HepG2 (cell line): ENCODE results near the gene ABCA13. TPM values are rescaled to one million over a fixed set of nuclear protein-coding genes. Genes with fewer than 3 reads are reported as not detected.

ENCODE experiments used
- AHDC1 ChIP-seq: sonication (generic); formaldehyde crosslinking; IDR thresholded peaks from 2 replicates; pipeline ENCODE4 v1.5.1; 2020; ENCODE audit warnings: mild to moderate bottlenecking, missing genetic modification reagents, borderline replicate concordance
- ASH2L ChIP-seq: fragments of 300-600, 200-600 bp; sonication (generic); IDR thresholded peaks from 2 replicates; pipeline ENCODE4 v1.7.0; 2017; ENCODE audit warnings: low read depth, mild to moderate bottlenecking, moderate library complexity, mixed read lengths, low read length; ENCODE audit not compliant: insufficient read length
- IRF9 ChIP-seq: sonication (generic); formaldehyde crosslinking; IDR thresholded peaks from 2 replicates; pipeline ENCODE4 v1.8.0; 2022; ENCODE audit warnings: missing genetic modification reagents, mild to moderate bottlenecking, borderline replicate concordance
- JDP2 ChIP-seq: sonication (generic); formaldehyde crosslinking; IDR thresholded peaks from 2 replicates; pipeline ENCODE4 v1.8.1; 2022; ENCODE audit warnings: missing genetic modification reagents, borderline replicate concordance
- NCOA1 ChIP-seq: sonication (generic); formaldehyde crosslinking; IDR thresholded peaks from 2 replicates; pipeline ENCODE4 v1.9.0; 2021; ENCODE audit warnings: missing genetic modification reagents
- SALL2 ChIP-seq: sonication (generic); formaldehyde crosslinking; IDR thresholded peaks from 2 replicates; pipeline ENCODE4 v1.8.1; 2023; ENCODE audit warnings: mild to moderate bottlenecking, missing genetic modification reagents, inconsistent platforms
- SMAD1 ChIP-seq: sonication (generic); formaldehyde crosslinking; IDR thresholded peaks from 2 replicates; pipeline ENCODE4 v1.4.0; 2020; ENCODE audit warnings: missing genetic modification reagents, low read depth, mild to moderate bottlenecking, borderline replicate concordance
- SMYD3 ChIP-seq: sonication (generic); formaldehyde crosslinking; IDR thresholded peaks from 2 replicates; pipeline ENCODE4 v1.8.1; 2023; ENCODE audit warnings: mild to moderate bottlenecking, missing genetic modification reagents
- ZBTB2 ChIP-seq: sonication (generic); formaldehyde crosslinking; IDR thresholded peaks from 2 replicates; pipeline ENCODE4 v1.8.0; 2022; ENCODE audit warnings: low read depth, missing genetic modification reagents
- ZBTB8A ChIP-seq: sonication (generic); formaldehyde crosslinking; IDR thresholded peaks from 2 replicates; pipeline ENCODE4 v1.4.0; 2020; ENCODE audit warnings: mild to moderate bottlenecking, low read depth, missing genetic modification reagents, borderline replicate concordance
- ZFP82 ChIP-seq: sonication (generic); formaldehyde crosslinking; IDR thresholded peaks from 2 replicates; pipeline ENCODE4 v1.5.1; 2020; ENCODE audit warnings: mild to moderate bottlenecking, missing genetic modification reagents, borderline replicate concordance
- ZKSCAN8 ChIP-seq: IDR thresholded peaks from 2 replicates; pipeline ENCODE4 v1.6.1; 2016; ENCODE audit warnings: borderline replicate concordance, missing genetic modification reagents, missing compliant biosample characterization
- ZNF333 ChIP-seq: sonication (generic); formaldehyde crosslinking; IDR thresholded peaks from 2 replicates; pipeline ENCODE4 v1.4.0; 2020; ENCODE audit warnings: mild to moderate bottlenecking, missing genetic modification reagents, borderline replicate concordance
- ZNF441 ChIP-seq: sonication (generic); formaldehyde crosslinking; IDR thresholded peaks from 2 replicates; pipeline ENCODE4 v1.7.0; 2021; ENCODE audit warnings: missing genetic modification reagents, borderline replicate concordance
- ZNF512 ChIP-seq: sonication (generic); formaldehyde crosslinking; IDR thresholded peaks from 2 replicates; pipeline ENCODE4 v1.4.0; 2020; ENCODE audit warnings: mild to moderate bottlenecking, missing genetic modification reagents
- ZNF563 ChIP-seq: sonication (generic); formaldehyde crosslinking; IDR thresholded peaks from 2 replicates; pipeline ENCODE4 v1.8.0; 2022; ENCODE audit warnings: mild to moderate bottlenecking, moderate library complexity, missing genetic modification reagents
- ZNF660 ChIP-seq: sonication (generic); formaldehyde crosslinking; IDR thresholded peaks from 2 replicates; pipeline ENCODE4 v1.5.1; 2020; ENCODE audit warnings: mild to moderate bottlenecking, low read depth, missing genetic modification reagents, borderline replicate concordance
- ZNF766 ChIP-seq: sonication (generic); formaldehyde crosslinking; IDR thresholded peaks from 2 replicates; pipeline ENCODE4 v1.5.0; 2020; ENCODE audit warnings: missing genetic modification reagents, borderline replicate concordance
- ZNF781 ChIP-seq: sonication (generic); formaldehyde crosslinking; IDR thresholded peaks from 2 replicates; pipeline ENCODE4 v1.5.1; 2020; ENCODE audit warnings: borderline replicate concordance, mild to moderate bottlenecking, missing genetic modification reagents; ENCODE audit errors: not compliant biosample characterization
- polyA plus RNA-seq, 8 experiments: library from polyadenylated mRNA; depleted of rRNA in 3 of 8; stranded (reverse) in 7 of 8; unstranded in 1 of 8; fragments of >200 nt; fragmentation: Illumina TruSeq in 4 of 8; extraction: Trizol in 4 of 8; gene quantifications; 2 replicates each; pipeline versions ENCODE4 v1.2.1 to v1.2.3, GENCODE V29; 2011 to 2016; ENCODE audit warnings: low read depth in 4 of 8, missing spikeins in 1 of 8, mixed read lengths in 1 of 8; ENCODE audit not compliant: insufficient read depth in 1 of 8
- total RNA-seq, 5 experiments: library from RNA; depleted of rRNA; stranded (reverse); fragments of >200 nt; fragmentation: Illumina TruSeq; extraction: Trizol; gene quantifications; 2 replicates each; pipeline ENCODE4 v1.2.3, GENCODE V29; 2016; ENCODE audit warnings: low read depth in 1 of 5

The ABCA13 gene
- total and polyA plus RNA-seq, 2 of the 13 experiments (the other 11 are each of a cell fraction or from before 2014, with no cell fraction given) = 0.03 TPM; not detected in 1

GRCh38 chr7:48140001-48140681 lies 31.1 kb upstream of the ABCA13 start (continued):
- no peak for TF ChIP-seq NCOA1
- no peak for TF ChIP-seq ZNF781 (CRISPR knock-in tag)
- no peak for TF ChIP-seq ZBTB8A (CRISPR knock-in tag)
- TF ChIP-seq ZNF512 = no peak
- TF ChIP-seq ZFP82 (CRISPR knock-in tag) = no peak
- peak; percentile 80 for TF ChIP-seq SMYD3 (CRISPR knock-in tag)
- peak; percentile 79 for TF ChIP-seq ASH2L
- peak; percentile 89; the same call in 1 of the 2 replicates for TF ChIP-seq ZKSCAN8 (CRISPR knock-in tag)
- TF ChIP-seq JDP2 = no peak
- peak; percentile 82 for TF ChIP-seq IRF9
- TF ChIP-seq ZNF333 = no peak
- no peak for TF ChIP-seq ZBTB2 (CRISPR knock-in tag)
- TF ChIP-seq ZNF441 (CRISPR knock-in tag) = no peak
- no peak for TF ChIP-seq SMAD1
- 0 out of 2 replicates have a peak, but pooled peaks have one; percentile 20 for TF ChIP-seq SALL2 (CRISPR knock-in tag)
- TF ChIP-seq ZNF660 (CRISPR knock-in tag) = no peak
- no peak for TF ChIP-seq ZNF563 (CRISPR knock-in tag)
- 0 out of 2 replicates have a peak, but pooled peaks have one; percentile 39 for TF ChIP-seq ZNF766 (CRISPR knock-in tag)
- TF ChIP-seq AHDC1 (CRISPR knock-in tag) = peak; percentile 82; the same call in 1 of the 2 replicates
